HG02759 (cell line): ENCODE measurements around the gene TOR1B.
A peak's percentile ranks its signal among the peaks of the same experiment; 100 is the strongest.
"Not testable (repeated sequence)": the region's sequence is repeated elsewhere in the genome, so short reads cannot be mapped to it uniquely, and the experiment has no call there.

ENCODE experiments used
- ATAC-seq: cut with Tn5 transposase; IDR thresholded peaks from one replicate; pipeline ENCODE4 v1.9.1; 2021; ENCODE audit warnings: mild to moderate bottlenecking, moderate library complexity; ENCODE audit not compliant: unreplicated experiment

The TOR1B gene

DNA sequence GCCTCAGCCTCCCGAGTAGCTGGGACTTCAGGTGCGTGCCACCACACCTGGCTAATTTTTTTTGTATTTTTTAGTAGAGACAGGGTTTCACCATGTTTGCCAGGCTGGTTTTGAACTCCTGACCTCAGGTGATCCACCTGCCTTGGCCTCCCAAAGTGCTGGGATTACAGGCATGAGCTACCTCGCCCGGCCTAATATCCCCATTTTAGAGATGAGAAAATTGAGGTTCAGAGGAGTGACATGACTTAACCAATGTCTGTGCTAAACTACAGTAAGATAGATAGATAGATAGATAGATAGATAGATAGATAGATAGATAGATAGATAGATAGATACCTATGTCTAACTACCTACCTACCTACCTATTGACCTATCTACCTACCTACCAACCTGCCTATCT lies 26.9 kb upstream of the TOR1B start:
- ATAC-seq, result not testable (repeated sequence)

DNA sequence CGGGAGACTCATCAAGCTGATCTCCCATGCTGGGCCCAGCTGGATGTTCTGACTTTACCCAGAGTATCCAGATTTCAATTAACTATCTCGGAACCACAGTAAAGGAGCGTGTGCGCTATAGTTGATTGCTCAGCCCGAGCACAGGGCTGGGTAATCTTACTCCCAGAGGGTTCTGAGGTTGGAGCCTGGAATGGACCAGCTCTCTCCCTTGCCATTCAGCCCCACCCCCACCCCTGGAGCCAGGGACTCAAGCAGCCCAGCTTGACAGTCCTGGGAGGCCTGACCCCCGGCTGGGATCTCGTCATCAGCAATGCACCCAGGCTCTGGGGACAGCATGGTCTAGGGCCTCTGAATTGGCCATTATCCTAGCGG lies 26.4 kb upstream of the TOR1B start:
- ATAC-seq, result no peak

DNA sequence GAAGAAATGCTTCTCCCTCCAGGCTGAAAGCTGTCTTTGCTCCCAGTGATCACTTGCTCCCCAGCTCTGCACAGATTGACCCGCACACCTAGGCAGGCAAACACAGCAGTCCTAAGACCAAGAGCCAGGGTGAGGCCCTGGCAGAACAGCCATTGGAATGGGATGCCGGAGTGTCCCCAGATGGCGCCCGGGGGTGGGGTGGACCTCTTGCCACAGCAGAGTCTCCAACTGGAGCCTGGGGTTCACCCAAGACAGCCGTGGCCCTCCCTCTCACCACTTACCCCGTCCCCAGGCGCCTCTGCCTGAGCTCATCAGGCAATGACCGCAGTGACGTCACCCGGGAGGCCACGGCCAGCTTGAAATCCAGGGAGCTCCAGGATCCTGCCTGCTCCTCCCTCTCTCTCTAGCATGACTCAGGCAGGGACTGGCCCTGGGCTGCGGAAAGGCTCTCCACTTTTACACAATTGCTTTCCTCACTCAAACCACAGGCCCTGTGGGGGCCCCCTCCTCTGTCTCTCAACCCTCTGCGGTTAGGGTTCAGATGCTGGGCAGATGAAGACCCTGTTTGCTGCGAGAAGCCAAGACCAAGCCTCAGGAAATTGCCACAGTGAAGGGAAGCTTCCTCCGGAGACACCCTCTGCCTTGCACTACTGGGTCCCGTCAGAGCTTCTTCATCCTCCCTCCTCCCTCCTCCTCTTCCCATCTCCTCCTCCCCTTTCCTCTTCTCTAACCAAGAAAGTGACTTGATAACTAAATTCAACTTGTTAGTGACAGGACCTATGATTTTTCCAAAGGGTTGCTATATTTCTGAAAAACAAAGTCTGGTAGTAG lies 25.8 kb upstream of the TOR1B start:
- no peak for ATAC-seq

DNA sequence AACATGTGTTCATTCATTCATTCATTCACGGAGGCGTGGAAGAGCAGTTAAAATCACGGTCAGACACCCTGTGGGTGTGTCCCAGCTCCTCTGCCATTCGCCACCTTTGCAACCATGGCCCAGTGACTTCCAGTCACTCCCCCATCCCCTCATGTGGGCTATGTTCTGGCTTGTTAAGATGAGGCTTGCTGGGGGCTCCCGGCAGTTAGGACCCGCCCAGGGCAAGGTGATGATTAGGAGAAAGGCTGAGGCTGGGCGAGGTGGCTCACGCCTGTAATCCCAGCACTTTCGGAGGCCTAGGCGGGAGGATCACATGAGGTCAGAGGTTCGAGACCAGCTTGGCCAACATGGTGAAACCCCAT lies 25.2 kb upstream of the TOR1B start:
- no peak for ATAC-seq

DNA sequence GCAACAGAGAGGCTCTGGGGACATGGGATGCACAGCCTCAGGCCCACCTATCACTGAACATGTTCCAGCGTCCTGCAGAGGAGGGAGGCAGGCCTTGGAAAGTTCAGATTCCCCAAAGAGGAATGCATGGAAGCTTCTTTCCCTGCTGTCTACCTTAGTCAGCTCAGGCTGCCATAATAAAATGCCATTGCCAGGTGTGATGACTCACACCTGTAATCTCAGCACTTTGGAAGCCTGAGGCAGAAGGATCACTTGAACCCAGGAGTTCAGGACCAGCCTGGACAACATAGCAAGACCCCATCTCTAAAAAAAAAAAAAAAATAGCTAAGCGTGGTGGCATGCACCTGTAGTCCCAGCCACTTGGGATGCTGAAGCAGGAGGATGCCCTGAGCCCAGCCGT lies 24.5 kb upstream of the TOR1B start:
- no peak for ATAC-seq

DNA sequence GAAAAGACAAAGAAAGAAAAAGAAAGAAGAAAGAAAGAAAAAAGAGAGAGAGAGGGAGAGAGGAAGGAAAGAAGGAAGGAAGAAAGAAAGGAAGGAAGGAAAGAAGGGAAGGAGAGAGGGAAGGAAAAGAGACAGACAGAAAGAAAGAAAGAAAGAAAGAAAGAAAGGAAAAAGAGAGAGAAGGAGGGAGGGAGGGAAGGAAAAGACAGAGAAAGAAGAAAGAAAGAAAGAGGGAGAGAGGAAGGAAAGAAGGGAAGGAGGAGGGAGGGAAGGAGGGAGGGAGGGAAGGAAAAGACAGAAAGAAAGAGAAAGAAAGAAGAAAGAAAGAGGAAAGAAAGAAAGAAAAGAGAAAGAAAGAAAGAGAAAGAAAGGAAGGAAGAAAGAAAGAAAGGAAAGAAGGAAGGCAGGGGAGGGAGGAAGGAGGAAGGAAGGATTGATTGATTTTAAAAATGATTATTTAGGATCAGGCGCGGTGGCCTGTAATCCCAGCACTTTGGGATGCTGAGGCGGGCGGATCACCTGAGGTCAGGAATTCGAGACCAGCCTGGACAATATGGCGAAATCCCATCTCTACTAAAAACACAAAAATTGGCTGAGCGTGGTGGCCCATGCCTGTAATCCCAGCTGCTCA lies 23.3 kb upstream of the TOR1B start:
- ATAC-seq, result no peak

DNA sequence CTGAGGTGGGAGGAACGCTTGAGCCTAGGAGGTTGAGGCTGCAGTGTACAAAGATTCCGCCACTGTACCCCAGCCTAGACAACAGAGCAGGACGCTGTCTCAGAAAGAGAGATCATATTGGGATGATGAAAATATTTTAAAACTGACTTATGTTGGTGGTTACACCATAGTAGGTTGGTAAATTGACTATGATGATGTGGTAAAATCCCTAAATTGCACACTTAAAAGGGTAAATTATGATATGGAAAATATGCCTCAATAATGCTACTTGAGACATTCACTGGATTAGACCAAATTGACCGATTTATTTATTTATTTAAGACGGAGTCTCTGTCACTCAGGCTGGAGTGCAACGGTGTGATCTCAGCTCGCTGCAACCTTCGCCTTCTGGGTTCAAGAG lies 21.9 kb upstream of the TOR1B start:
- no peak for ATAC-seq

DNA sequence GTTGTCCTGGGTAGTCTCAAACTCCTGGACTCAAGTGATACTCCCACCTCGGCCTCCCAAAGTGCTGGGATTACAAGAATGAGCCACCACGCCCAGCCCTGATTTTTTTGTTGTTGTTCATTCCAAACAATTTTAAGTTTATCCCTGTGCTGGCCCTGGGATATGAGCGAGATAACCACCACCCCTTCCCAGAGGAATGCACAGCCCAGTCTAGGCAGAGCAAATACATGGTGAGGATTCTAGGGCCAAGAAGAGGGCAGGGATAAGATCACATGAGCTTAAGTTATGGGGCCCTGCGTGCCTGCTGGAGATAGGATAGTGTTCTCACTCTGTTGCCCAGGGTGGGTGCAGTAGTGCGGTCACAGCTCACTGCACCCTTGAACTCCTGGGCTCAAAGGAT lies 21.0 kb upstream of the TOR1B start:
- ATAC-seq, result no peak

DNA sequence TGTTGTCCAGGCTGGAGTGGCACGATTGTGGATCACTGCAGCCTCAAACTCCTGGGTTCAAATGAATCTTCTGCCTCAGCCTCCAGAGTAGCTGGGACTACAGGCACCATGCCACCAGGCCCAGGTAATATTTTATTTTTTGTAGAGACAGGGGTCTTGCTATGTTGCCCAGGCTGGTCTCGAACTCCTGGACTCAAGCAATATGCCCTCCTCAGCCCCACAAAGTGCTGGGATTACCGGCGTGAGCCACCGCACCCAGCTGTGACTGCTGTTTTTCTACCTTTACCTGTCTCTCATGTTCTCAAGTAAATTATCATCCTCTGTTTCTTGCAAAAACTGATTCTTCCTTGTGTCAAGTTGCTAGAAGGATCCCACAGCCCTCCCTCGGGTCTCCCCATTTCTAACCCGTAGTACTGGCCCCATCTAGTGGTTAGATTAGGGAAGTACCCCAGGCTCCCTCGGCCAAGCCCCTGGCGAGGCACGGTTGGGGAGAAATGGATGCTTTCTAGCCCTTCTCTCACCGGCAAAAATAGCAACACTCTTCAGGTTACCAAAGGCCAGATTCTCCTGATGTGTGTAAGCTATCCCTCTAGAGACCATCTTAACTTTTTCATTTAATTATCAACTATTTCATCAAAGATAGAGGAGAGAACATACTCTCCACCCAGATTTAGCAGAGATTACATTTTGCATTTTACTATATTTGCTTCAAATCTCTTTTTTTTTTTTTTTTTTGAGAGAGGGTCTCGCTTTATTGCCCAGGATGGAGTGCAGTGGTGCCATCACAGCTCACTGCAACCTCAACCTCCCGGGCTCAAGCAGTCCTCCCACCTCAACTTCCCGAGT lies 19.2 kb upstream of the TOR1B start:
- ATAC-seq, result no peak

DNA sequence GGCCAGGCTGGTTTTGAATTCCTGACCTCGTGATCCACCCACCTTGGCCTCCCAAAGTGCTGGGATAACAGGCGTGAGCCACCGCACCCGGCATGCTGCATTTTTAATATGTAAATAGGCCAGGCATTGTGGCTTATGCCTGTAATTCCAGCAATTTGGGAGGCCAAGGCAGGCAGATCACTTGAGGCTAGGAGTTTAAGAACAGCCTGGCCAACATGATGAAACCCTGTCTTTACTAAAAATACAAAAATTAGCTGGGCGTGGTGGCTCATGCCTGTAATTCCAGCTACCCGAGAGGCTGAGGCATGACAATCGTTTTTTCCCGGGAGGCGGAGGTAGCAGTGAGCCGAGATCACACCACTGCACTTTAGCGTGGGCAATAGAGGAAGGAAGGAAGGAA lies 18.0 kb upstream of the TOR1B start:
- not testable (repeated sequence) for ATAC-seq

DNA sequence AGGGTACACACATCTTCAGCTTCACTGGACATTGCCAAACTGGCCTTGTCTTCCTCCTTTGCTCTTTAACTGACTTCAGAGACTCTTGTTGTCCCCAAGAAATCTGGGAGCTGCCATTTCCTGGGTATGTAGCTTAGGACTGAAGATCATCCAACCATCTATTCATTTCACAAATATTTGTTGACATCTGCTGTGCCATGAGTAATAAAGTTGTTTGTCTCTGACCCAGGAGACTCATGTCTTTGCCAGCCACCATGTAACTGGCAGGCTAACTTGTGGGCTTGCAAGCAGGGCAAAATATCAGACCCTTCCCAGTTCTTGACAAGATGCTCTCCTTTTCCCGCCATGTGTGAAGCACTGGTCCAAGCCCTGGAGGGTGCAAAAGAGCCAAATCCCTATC lies 17.1 kb upstream of the TOR1B start:
- no peak for ATAC-seq

DNA sequence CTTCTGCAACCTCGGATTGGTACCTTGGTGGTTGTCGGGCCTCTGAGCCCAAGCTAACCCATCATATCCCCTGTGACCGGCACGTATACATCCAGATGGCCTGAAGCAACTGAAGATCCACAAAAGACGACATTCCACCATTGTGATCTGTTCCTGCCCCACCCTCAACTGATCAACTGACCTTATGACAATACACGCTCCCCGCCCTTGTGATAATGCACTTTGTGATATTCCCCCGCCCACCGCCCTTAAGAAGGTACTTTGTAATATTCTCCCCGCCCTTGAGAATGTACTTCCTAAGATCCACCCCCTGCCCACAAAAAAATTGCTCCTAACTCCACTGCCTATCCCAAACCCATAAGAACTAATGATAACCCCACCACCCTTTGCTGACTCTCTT lies 16.5 kb upstream of the TOR1B start:
- no peak for ATAC-seq

DNA sequence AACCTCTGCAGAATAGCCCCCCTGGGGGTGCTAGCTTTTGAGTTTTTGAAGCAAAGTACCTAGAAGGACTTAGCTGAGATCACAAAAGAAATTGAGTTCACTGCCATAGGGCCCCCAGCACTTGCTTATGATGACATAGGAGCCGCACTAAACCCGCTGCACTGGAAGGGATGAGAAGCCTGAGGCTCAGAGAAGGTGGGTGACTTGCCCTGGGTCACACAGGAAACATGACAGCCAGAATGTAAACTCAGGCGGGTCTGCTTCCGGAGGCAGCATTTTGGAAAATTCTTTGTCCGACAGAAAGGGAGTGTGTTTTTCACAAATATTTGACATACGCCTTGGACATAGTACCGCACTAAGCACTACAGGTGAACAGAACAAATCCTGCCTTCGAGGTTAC lies 8.4 kb upstream of the TOR1B start:
- ATAC-seq, result no peak

DNA sequence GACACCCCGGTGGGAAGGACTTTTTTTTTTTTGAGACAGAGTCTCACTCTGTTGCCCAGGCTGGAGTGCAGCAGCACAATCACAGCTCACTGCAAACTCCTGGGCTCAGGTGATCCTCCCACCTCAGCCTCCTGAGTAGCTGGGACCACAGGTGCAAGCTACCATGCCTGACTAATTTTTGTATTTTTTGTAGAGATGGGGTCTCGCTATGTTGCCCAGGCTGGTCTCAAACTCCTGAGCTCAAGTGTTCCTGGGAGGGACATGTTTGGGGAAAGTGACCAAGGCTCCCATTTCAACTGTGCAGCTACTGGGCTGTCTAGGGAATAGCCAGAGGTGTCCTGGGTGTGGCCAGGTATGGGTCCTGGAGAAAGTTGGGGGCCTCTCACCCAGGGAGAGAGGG lies 7.0 kb upstream of the TOR1B start:
- ATAC-seq, result not testable (repeated sequence)

DNA sequence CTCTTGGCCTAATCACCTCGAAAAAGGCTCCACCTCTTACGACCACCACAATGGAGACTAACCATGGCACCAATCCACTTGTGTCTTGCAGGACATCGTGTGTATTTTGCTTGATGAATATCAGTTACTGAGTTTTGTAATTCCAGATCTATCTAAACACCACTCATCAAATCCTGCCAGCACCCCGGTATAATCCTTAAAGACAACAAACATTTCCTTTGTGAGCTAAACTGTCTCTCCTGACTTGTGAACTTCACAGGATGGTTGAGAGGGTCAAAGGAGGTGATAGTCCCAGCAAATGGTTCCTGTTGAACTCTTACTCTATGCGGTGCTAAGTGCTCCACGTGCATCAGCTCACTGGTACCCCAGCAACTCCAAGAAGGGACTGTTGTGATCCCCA lies 4.0 kb upstream of the TOR1B start:
- ATAC-seq, result no peak

DNA sequence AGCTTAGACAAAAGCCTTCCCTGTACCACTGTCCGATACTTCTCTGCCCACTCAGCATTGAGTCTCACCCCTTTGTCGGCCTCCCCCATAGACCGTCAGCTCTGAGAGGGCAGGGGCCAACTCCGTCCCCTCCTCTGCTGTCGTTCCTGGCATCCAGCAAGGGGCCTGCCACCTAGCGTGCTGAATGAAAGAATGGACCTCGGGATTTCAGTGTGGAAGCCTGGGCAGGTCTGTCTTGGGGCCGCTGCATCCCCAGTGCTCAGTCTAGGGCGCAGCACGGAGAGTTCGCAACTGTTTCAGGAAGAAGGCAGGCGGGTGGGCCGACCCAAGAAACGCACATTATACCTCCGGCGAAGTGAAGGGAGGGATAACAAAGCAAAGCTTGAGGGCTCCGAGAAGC lies 1.5 kb upstream of the TOR1B start:
- no peak for ATAC-seq

DNA sequence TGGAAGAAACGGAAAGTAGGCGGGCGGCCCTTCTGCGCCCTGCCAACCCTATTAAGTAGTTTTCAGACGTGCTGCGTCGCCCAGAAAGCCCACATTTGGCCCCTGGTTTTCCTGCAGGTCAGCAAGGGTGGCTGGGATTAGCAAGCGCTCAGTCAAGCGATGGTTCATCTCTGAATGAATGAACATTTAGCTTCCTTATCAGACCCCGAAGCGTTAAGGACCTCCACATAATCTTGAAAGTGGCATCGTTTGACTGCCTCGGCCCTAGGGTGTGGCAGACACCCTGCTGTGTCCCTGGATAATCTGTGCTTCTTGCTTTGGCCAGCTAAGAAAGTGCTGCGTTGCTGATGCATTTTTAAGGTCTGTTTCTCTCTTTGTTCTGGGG lies 684 bp downstream of the TOR1B start:
- peak; percentile 16 for ATAC-seq

DNA sequence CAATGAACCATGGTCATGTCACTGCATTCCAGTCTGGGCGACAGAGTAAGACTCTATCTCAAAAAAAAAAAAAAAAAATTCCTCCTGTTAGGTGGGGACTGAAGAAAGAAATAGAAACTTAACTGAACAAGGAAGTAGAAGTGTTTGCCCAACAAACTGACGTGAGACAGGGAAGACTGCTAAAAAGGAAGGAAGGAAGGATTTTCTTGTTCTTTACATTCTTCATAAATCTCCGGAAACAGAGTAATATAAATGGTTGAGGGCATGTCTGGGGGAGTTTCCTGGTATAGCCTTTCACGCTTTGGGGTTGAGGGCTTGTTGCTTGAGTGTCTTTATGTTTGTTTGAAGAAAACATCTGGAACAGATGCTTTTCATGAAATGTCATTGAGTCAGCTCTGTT lies 3.1 kb downstream of the TOR1B start:
- ATAC-seq, result no peak

DNA sequence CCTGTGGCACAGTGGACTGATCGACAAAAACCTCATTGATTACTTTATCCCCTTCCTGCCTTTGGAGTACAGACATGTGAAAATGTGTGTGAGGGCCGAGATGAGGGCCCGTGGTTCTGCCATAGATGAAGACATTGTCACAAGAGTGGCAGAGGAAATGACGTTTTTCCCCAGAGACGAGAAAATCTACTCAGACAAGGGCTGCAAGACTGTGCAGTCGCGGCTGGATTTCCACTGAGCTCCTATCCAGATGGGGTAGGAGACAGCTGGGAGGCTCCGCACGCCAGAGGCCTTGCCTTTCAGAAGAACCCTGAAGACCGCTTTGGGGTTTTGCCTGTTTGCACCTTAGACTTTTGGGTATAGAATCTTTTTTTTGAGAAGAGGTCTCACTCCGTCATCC lies 6.4 kb downstream of the TOR1B start:
- ATAC-seq, result no peak

DNA sequence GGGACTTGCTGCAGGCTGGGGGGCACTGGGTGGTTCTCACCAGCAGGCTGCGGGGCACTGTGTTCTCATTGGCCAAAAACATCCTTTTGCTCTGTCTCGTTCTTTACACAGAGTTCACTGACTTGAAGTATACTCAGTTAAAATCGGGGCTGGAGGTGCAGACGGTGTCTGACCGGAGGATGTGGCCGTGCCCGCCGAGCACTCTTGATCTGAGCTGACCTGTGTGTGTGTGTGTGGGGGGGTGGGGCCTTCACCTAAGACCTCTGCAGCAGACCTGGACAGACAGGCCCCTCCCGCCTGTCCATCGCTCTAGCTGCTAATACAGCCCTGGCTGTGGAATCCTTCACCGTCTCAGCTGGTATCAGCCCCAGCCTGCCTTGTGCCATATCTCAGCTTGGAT lies 7.1 kb downstream of the TOR1B start:
- ATAC-seq, result no peak

DNA sequence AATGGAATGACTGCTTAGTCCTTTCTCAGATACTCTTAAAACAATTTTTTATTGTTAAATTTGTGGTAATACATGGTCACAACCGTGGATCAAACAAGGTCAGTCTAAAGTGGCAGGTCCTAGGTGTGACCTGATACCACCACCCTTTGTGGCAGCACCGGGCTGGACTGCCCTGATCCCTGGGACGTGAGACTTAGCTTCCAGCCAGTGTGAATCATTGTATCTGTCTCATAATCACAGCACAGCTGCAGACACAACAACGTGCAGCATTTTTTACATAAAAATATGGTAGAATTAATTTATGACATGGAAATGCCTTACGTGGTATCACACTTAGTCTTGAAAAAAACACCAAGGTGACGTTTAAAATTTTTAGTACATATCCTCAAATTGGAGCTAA lies 7.8 kb downstream of the TOR1B start:
- no peak for ATAC-seq

DNA sequence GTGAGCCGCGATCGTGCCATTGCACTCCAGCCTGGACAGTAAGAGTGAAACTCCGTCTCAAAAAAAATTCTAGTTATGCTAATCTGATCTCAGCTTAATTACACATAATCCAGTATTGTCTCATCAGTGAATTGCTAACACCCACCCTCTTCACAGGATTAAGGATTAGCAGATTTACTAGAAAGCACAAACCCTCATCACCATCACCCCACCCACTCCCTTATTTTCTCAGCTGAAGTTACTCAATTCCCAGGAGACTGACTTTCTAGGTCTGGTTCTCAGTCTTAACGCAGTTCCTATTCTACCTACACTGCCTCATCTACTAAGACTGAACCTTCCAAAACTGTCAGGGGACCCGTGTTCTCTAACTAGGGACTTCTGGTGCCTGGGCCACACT lies 9.0 kb downstream of the TOR1B start:
- no peak for ATAC-seq
